ENCODE results near the gene PWP1.

PWP1 gene

GRCh38 chr12:107748472-107748871 lies 62.9 kb downstream of the PWP1 start:
- Histone ChIP-seq H3K9me3 (replicated peaks; ENCODE audit: insufficient read depth, low read length) (no peaks in the 10 kb centered on the region), H3K4me1 (ENCODE audit: low read length) (peaks cover 7% of the 10 kb centered on the region), H3K79me2 (ENCODE audit: low read length) (peaks cover 22% of the 10 kb centered on the region), H3K27me3 (replicated peaks; ENCODE audit: insufficient read depth, low read length) (no peaks in the 10 kb centered on the region), H3K9me2 (replicated peaks; ENCODE audit: insufficient read depth, low read length) (no peaks in the 10 kb centered on the region), H3K4me2 (ENCODE audit: low read depth, low read length) (no peak overlapping the region), H3K36me3 (replicated peaks; ENCODE audit: insufficient read depth, low read length) (peaks cover 16% of the 10 kb centered on the region), H3F3A (ENCODE audit: insufficient read depth, low read length) (0 out of 2 replicates have a peak, but pooled peaks cover 8% of the 10 kb centered on the region), H4K20me1 (ENCODE audit: insufficient read depth, low read length) (no peaks in the 10 kb centered on the region), H3K4me3 (ENCODE audit: low read length) (no peak overlapping the region), H3K9ac (ENCODE audit: low read length) (no peak overlapping the region), H2AFZ (ENCODE audit: low read length) (no peak overlapping the region), H3K27ac (ENCODE audit: low read length) (no peak overlapping the region)
- no peak for TF ChIP-seq CTCF (IDR thresholded peaks at IDR 0.05; ENCODE audit: low read length)
- TF ChIP-seq EZH2 (optimal IDR thresholded peaks at IDR 0.05; ENCODE audit: low read depth, low read length): no peak
- no peak for TF ChIP-seq EZH2phosphoT487 (IDR thresholded peaks at IDR 0.05; ENCODE audit: low read length)
- no peak for DNase-seq

- Histone ChIP-seq H3K9me2 (replicated peaks; ENCODE audit: insufficient read depth, low read length) (no peaks in the 10 kb centered on the region), H3F3A (ENCODE audit: insufficient read depth, low read length) (0 out of 2 replicates have a peak, but pooled peaks cover 8% of the 10 kb centered on the region), H3K27me3 (replicated peaks; ENCODE audit: insufficient read depth, low read length) (no peaks in the 10 kb centered on the region), H3K36me3 (replicated peaks; ENCODE audit: insufficient read depth, low read length) (peaks cover 12% of the 10 kb centered on the region), H3K4me3 (ENCODE audit: low read length) (no peak overlapping the region), H3K9me3 (replicated peaks; ENCODE audit: insufficient read depth, low read length) (no peaks in the 10 kb centered on the region), H3K9ac (ENCODE audit: low read length) (no peak overlapping the region), H2AFZ (ENCODE audit: low read length) (no peak overlapping the region), H3K27ac (ENCODE audit: low read length) (no peak overlapping the region), H4K20me1 (ENCODE audit: insufficient read depth, low read length) (no peaks in the 10 kb centered on the region), H3K79me2 (ENCODE audit: low read length) (peaks cover 22% of the 10 kb centered on the region), H3K4me1 (ENCODE audit: low read length) (peaks cover 7% of the 10 kb centered on the region), H3K4me2 (ENCODE audit: low read depth, low read length) (no peak overlapping the region)
- no peak for TF ChIP-seq EZH2 (optimal IDR thresholded peaks at IDR 0.05; ENCODE audit: low read depth, low read length)
- TF ChIP-seq CTCF (IDR thresholded peaks at IDR 0.05; ENCODE audit: low read length): no peak
- TF ChIP-seq EZH2phosphoT487 (IDR thresholded peaks at IDR 0.05; ENCODE audit: low read length): no peak
- no peak for DNase-seq
Measured at GRCh38 chr12:107749083-107749482, 63.5 kb downstream of the PWP1 start.

- H3K36me3 ChIP-seq (replicated peaks; ENCODE audit: insufficient read depth, low read length): peaks cover 10% of the 10 kb centered on the region; the same call in 1 of the 2 replicates
- peaks cover 9% of the 10 kb centered on the region for H3F3A ChIP-seq (ENCODE audit: insufficient read depth, low read length)
- H3K4me3 ChIP-seq (ENCODE audit: low read length): peak overlapping the region; percentile 71
- H4K20me1 ChIP-seq (ENCODE audit: insufficient read depth, low read length): no peaks in the 10 kb centered on the region
- H3K9ac ChIP-seq (ENCODE audit: low read length): peak overlapping the region; percentile 84
- H2AFZ ChIP-seq (ENCODE audit: low read length): no peak overlapping the region
- peaks cover 44% of the 10 kb centered on the region for H3K79me2 ChIP-seq (ENCODE audit: low read length)
- peak; percentile 74 for DNase-seq
- no peak for TF ChIP-seq CTCF (IDR thresholded peaks at IDR 0.05; ENCODE audit: low read length)
- no peak for TF ChIP-seq EZH2 (optimal IDR thresholded peaks at IDR 0.05; ENCODE audit: low read depth, low read length)
- TF ChIP-seq EZH2phosphoT487 (IDR thresholded peaks at IDR 0.05; ENCODE audit: low read length): no peak
- H3K4me2 ChIP-seq (ENCODE audit: low read depth, low read length): peak overlapping the region; percentile 93
- no peaks in the 10 kb centered on the region for H3K27me3 ChIP-seq (replicated peaks; ENCODE audit: insufficient read depth, low read length)
- H3K9me2 ChIP-seq (replicated peaks; ENCODE audit: insufficient read depth, low read length): no peaks in the 10 kb centered on the region
- H3K9me3 ChIP-seq (replicated peaks; ENCODE audit: insufficient read depth, low read length): no peaks in the 10 kb centered on the region
- H3K27ac ChIP-seq (ENCODE audit: low read length): peak overlapping the region; percentile 41; the same call in 1 of the 2 replicates
- peaks cover 14% of the 10 kb centered on the region for H3K4me1 ChIP-seq (ENCODE audit: low read length)
Measured at GRCh38 chr12:107759410-107759809, 73.8 kb downstream of the PWP1 start.

Data from MM.1S (cell line).